ENCODE data around the gene EIF1B.

DNA sequence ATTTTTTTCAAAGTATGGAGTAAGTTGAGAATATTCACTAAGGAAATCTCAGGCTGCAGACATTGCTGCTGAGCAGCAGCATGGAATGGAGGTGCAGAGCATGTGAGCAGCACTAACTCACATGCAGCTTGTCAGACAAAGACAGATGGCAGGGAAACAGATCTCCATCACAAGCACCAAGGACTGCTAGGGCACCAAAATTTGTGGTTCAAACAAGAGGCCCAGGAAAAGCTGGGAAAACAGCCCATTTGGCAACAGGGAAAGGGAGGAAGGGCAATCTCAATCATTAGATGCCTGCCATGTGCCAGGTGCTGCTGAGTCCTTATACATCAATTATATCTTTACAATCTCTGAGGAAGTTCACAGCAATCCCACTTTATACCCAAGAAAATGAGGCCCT lies 47.2 kb upstream of the EIF1B start:
- no peak for TF ChIP-seq CTCF (IDR thresholded peaks at IDR 0.05; ENCODE audit: borderline replicate concordance, extremely low read depth, low read length, poor library complexity, severe bottlenecking)
- TF ChIP-seq EZH2 (IDR thresholded peaks at IDR 0.05; ENCODE audit: borderline replicate concordance, low read depth, low read length, severe bottlenecking) = no peak
